WTC11 (cell line): ENCODE data around the gene TMEM116. TPM values are rescaled to one million over a fixed set of nuclear protein-coding genes. Genes with fewer than 3 reads are reported as not detected.

ENCODE experiments used
- ATAC-seq: fragments of 200-7000 bp; cut with Tn5 transposase; 2 replicates; pipeline ENCODE4 v1.10.0; 2021; ENCODE audit warnings: mild to moderate bottlenecking, moderate library complexity
- CTCF ChIA-PET: fragments of 300-600 bp; sonication (Branson Sonifier 250); formaldehyde crosslinking; loops from one replicate; lab custom pipeline; 2021; ENCODE audit warnings: antibody characterized with exemption; lab: Charles Lee
- POLR2A ChIA-PET: fragments of 350-600 bp; sonication (Branson Sonifier 250); formaldehyde crosslinking; loops from one replicate; lab custom pipeline; 2021; ENCODE audit warnings: antibody characterized with exemption; lab: Charles Lee
- DNase-seq: peaks from one replicate; pipeline ENCODE4 v3.0.0; 2021; ENCODE audit warnings: low spot score
- H3K27ac Mint-ChIP-seq: 2 replicates; pipeline ENCODE4 v1.8.0; 2021; ENCODE audit warnings: mixed read lengths
- H3K27me3 Mint-ChIP-seq: 2 replicates; pipeline ENCODE4 v1.8.0; 2021; ENCODE audit warnings: low read depth, mild to moderate bottlenecking, moderate library complexity, mixed read lengths
- H3K36me3 Mint-ChIP-seq: 2 replicates; pipeline ENCODE4 v1.8.0; 2021; ENCODE audit warnings: mixed read lengths
- H3K4me1 Mint-ChIP-seq: 2 replicates; pipeline ENCODE4 v1.8.0; 2022; ENCODE audit warnings: mixed read lengths
- H3K4me3 Mint-ChIP-seq: 2 replicates; pipeline ENCODE4 v1.8.0; 2021; ENCODE audit warnings: mild to moderate bottlenecking, moderate library complexity, mixed read lengths
- H3K9me3 Mint-ChIP-seq: 2 replicates; pipeline ENCODE4 v1.8.0; 2021; ENCODE audit warnings: mixed read lengths
- AR ChIP-seq: fragments of 250-450 bp; sonication (Bioruptor Pico); IDR thresholded peaks from 2 replicates; pipeline ENCODE4 v1.9.0; 2021; ENCODE audit warnings: mild to moderate bottlenecking
- CBFB ChIP-seq: sonication (generic); formaldehyde crosslinking; IDR thresholded peaks from 2 replicates; pipeline ENCODE4 v1.8.1; 2022; ENCODE audit warnings: mild to moderate bottlenecking, low read depth, missing genetic modification reagents
- CDX4 ChIP-seq: fragments of 250-450 bp; sonication (Bioruptor Pico); IDR thresholded peaks from 2 replicates; pipeline ENCODE4 v1.9.0; 2021; ENCODE audit warnings: moderate library complexity, mild to moderate bottlenecking, inconsistent platforms, borderline replicate concordance
- CREB1 ChIP-seq: sonication (generic); formaldehyde crosslinking; IDR thresholded peaks from 2 replicates; pipeline ENCODE4 v1.8.0; 2023; ENCODE audit warnings: mild to moderate bottlenecking, missing genetic modification reagents
- E2F4 ChIP-seq: sonication (generic); formaldehyde crosslinking; IDR thresholded peaks from 2 replicates; pipeline ENCODE4 v1.8.1; 2022; ENCODE audit warnings: low read depth, mild to moderate bottlenecking, moderate library complexity, missing genetic modification reagents, borderline replicate concordance
- ETV6 ChIP-seq: sonication (generic); formaldehyde crosslinking; IDR thresholded peaks from 2 replicates; pipeline ENCODE4 v1.8.1; 2022; ENCODE audit warnings: mild to moderate bottlenecking, missing genetic modification reagents
- FOXJ3 ChIP-seq: sonication (generic); formaldehyde crosslinking; IDR thresholded peaks from 2 replicates; pipeline ENCODE4 v1.9.0; 2021; ENCODE audit warnings: missing genetic modification reagents, mild to moderate bottlenecking, borderline replicate concordance
- JUN ChIP-seq: sonication (generic); formaldehyde crosslinking; IDR thresholded peaks from 2 replicates; pipeline ENCODE4 v1.8.0; 2023; ENCODE audit warnings: mild to moderate bottlenecking, missing genetic modification reagents
- SP1 ChIP-seq: sonication (generic); formaldehyde crosslinking; conservative IDR thresholded peaks from 2 replicates; pipeline ENCODE4 v1.8.1; 2022; ENCODE audit warnings: missing genetic modification reagents
- TEAD1 ChIP-seq: sonication (generic); formaldehyde crosslinking; IDR thresholded peaks from 2 replicates; pipeline ENCODE4 v1.8.0; 2022; ENCODE audit warnings: mild to moderate bottlenecking, missing genetic modification reagents
- ZBTB43 ChIP-seq: sonication (generic); formaldehyde crosslinking; IDR thresholded peaks from 2 replicates; pipeline ENCODE4 v1.8.1; 2023; ENCODE audit warnings: mild to moderate bottlenecking, missing genetic modification reagents
- ZNF396 ChIP-seq: fragments of 250-450 bp; sonication (Bioruptor Pico); IDR thresholded peaks from 2 replicates; pipeline ENCODE4 v1.8.0; 2021; ENCODE audit warnings: mild to moderate bottlenecking, moderate library complexity, borderline replicate concordance
- ZNF423 ChIP-seq: fragments of 250-450 bp; sonication (Bioruptor Pico); IDR thresholded peaks from 2 replicates; pipeline ENCODE4 v2.1.2; 2022; ENCODE audit warnings: mild to moderate bottlenecking, moderate library complexity
- ZNF512 ChIP-seq: sonication (generic); formaldehyde crosslinking; IDR thresholded peaks from 2 replicates; pipeline ENCODE4 v1.8.1; 2022; ENCODE audit warnings: missing genetic modification reagents, borderline replicate concordance
- ZSCAN18 ChIP-seq: fragments of 250-450 bp; sonication (Bioruptor Pico); IDR thresholded peaks from 2 replicates; pipeline ENCODE4 v2.1.2; 2022; ENCODE audit warnings: mild to moderate bottlenecking, moderate library complexity
- total RNA-seq: library from RNA; stranded (reverse); gene quantifications from 3 replicates; pipeline ENCODE4 v1.2.3, GENCODE V29; 2021
- TF ChIP-seq, protein P1 (sequence below): sonication (generic); formaldehyde crosslinking; IDR thresholded peaks from 2 replicates; pipeline ENCODE4 v1.8.1; 2022; ENCODE audit warnings: mild to moderate bottlenecking, moderate library complexity, missing genetic modification reagents
- TF ChIP-seq, protein P2 (sequence below): fragments of 200-600 bp; IDR thresholded peaks from 2 replicates; pipeline ENCODE4 v1.8.0; 2022; ENCODE audit warnings: antibody characterized with exemption

The TMEM116 gene
- total RNA-seq, 1 experiment from 2014 or later: 7.8 TPM

GRCh38 chr12:112061137-112061536 is 48.2 kb upstream of the TMEM116 start (continued):
- TF ChIP-seq AR (CRISPR knock-in tag): no peak
- no peak for TF ChIP-seq CDX4
- TF ChIP-seq, protein P1, sequence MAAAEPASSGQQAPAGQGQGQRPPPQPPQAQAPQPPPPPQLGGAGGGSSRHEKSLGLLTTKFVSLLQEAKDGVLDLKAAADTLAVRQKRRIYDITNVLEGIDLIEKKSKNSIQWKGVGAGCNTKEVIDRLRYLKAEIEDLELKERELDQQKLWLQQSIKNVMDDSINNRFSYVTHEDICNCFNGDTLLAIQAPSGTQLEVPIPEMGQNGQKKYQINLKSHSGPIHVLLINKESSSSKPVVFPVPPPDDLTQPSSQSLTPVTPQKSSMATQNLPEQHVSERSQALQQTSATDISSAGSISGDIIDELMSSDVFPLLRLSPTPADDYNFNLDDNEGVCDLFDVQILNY (CRISPR knock-in tag): no peak
- TF ChIP-seq SP1 (CRISPR knock-in tag): no peak
- no peak for TF ChIP-seq CREB1
- no peak for TF ChIP-seq ZBTB43 (CRISPR knock-in tag)
- TF ChIP-seq ZSCAN18: no peak
- TF ChIP-seq ZNF423 (CRISPR knock-in tag): no peak
- no peak for TF ChIP-seq TEAD1 (CRISPR knock-in tag)
- TF ChIP-seq CBFB: no peak
- no peak for TF ChIP-seq ZNF512
- no peak for TF ChIP-seq E2F4 (CRISPR knock-in tag)

DNA sequence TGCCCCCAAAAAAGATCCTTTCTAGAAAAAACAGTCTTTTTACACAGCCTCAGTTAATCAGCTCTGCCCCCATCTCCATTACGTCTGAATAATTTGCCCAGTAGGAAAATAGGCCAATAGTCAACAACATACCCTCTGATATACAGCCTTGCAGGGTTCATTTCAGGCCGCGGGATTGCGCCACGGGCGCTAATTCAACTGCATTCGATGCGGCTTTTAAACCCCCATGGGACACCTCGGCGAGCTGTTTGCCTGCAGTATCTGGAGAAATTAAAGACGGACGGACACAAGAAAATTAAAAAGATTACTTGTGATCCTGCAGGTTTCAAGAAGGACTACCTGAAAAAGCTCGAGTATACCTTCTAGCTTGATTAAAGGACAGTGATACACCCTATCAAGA is 36.4 kb upstream of the TMEM116 start:
- no peak for TF ChIP-seq FOXJ3 (CRISPR knock-in tag)
- no peak for TF ChIP-seq ZNF396 (CRISPR knock-in tag)
- TF ChIP-seq JUN (CRISPR knock-in tag): no peak
- TF ChIP-seq, protein P1 (CRISPR knock-in tag): no peak
- TF ChIP-seq, protein P2, sequence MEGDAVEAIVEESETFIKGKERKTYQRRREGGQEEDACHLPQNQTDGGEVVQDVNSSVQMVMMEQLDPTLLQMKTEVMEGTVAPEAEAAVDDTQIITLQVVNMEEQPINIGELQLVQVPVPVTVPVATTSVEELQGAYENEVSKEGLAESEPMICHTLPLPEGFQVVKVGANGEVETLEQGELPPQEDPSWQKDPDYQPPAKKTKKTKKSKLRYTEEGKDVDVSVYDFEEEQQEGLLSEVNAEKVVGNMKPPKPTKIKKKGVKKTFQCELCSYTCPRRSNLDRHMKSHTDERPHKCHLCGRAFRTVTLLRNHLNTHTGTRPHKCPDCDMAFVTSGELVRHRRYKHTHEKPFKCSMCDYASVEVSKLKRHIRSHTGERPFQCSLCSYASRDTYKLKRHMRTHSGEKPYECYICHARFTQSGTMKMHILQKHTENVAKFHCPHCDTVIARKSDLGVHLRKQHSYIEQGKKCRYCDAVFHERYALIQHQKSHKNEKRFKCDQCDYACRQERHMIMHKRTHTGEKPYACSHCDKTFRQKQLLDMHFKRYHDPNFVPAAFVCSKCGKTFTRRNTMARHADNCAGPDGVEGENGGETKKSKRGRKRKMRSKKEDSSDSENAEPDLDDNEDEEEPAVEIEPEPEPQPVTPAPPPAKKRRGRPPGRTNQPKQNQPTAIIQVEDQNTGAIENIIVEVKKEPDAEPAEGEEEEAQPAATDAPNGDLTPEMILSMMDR: no peak
- no peak for TF ChIP-seq ZSCAN18
- no peak for TF ChIP-seq ETV6 (CRISPR knock-in tag)
- Mint-ChIP-seq H3K4me3 (no peak overlapping the region), H3K27me3 (no peaks in the 10 kb centered on the region), H3K36me3 (peaks cover 79% of the 10 kb centered on the region), H3K4me1 (no peaks in the 10 kb centered on the region), H3K27ac (no peak overlapping the region), H3K9me3 (no peaks in the 10 kb centered on the region)
- ChIA-PET CTCF (interaction anchor here (1.4 kb wide), 1 partner anchor 30 kb away, joined by 3 read pairs; no protein-coding TSS in a partner anchor), POLR2A (interaction anchor here (0.5 kb wide), 1 partner anchor 23 kb away, joined by 3 read pairs; no protein-coding TSS in a partner anchor)
- no peak for ATAC-seq
- no peak for DNase-seq
